ENCODE results near the gene STX10. TPM values are rescaled to one million over a fixed set of nuclear protein-coding genes. Genes with fewer than 3 reads are reported as not detected.
A peak's percentile ranks its signal among the peaks of the same experiment; 100 is the strongest.

Gene STX10
- total RNA-seq, 2 donors from 2014 or later, result 33.5 TPM

DNA sequence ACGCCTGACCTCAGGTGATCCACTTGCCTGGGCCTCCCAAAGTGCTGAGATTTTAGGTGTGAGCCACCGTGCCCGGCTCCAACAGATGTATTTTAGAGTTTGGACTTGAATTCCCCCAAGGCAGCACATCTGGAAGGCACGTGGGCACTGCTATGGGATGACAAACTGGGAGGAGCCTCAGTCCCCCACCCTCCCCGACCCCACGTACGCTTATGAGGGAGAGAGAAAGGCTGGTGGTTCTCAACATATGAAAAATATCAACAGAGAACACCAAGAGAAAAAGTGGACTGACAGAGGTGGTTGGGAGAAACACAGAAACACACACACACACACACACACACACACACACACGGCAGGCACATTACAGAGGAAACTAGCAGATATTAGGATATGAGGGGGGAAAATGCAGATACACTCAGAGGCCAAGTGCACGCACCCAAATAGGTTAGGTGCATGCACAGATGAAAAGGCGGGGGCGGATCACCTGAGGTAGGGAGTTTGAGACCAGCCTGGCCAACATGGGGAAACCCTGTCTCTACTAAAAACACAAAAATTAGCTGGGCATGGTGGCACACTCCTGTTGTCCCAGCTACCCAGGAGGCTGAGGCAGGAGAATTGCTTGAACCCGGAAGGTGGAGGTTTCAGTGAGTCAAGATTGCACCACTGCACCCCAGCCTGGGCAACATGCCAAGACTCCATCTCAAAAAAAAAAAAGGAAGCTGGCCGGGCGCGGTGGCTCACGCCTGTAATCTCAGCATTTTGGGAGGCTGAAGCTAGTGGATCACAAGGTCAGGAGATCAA lies 3.2 kb downstream of the STX10 start:
- ATAC-seq (no peak), DNase-seq (no peak)
- H3K9me3 ChIP-seq (ENCODE audit: control insufficient read depth, low read length, poor library complexity, severe bottlenecking), result no peaks in the 10 kb centered on the region
- H3K36me3 Mint-ChIP-seq (ENCODE audit: low read depth), result no peaks in the 10 kb centered on the region
- H3K4me1 Mint-ChIP-seq, result peaks cover 26% of the 10 kb centered on the region
- H3K27me3 Mint-ChIP-seq, result no peaks in the 10 kb centered on the region
- H3K27ac Mint-ChIP-seq, result no peak overlapping the region
- no peak overlapping the region for H3K4me3 Mint-ChIP-seq

DNA sequence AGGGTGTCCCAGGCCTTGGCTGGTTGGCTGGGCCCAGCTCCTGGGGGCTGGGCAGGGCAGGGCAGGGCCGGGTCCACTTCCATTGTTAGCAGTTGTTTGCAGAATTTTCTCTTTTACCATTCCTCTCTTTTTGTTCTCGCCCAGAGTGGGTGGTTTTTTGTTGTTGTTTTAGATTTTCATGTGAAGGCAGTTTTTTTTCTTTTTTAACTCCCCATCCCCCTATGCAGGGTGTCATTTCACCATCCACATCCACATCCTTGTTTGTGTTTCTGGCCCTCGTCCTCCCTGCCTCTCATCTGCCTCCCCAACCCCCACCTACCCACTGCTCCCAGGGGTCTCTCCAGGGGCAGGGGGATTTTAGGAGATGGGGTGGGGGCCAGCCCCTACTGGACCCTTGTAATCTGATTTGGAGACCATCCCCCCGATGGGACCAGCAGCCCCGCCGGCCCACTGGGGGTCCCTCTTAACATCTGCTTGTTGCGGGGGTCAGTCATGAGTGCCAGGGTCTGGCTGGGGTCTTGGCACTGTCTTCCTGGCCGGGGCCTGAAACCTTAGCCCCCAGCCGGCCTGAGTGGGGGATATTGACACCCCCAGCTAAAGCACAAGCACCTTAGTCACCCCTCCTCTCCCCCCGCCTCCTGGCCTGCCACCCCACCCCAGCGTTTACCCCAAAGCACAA lies 10.4 kb downstream of the STX10 start:
- peaks cover 2% of the 10 kb centered on the region for H3K36me3 Mint-ChIP-seq (ENCODE audit: low read depth)
- peaks cover 4% of the 10 kb centered on the region for H3K4me1 Mint-ChIP-seq
- DNase-seq, result no peak
- H3K4me3 Mint-ChIP-seq, result no peak overlapping the region
- H3K27ac Mint-ChIP-seq, result no peak overlapping the region
- no peaks in the 10 kb centered on the region for H3K27me3 Mint-ChIP-seq
- H3K9me3 ChIP-seq (ENCODE audit: control insufficient read depth, low read length, poor library complexity, severe bottlenecking), result no peaks in the 10 kb centered on the region
- ATAC-seq, result no peak

DNA sequence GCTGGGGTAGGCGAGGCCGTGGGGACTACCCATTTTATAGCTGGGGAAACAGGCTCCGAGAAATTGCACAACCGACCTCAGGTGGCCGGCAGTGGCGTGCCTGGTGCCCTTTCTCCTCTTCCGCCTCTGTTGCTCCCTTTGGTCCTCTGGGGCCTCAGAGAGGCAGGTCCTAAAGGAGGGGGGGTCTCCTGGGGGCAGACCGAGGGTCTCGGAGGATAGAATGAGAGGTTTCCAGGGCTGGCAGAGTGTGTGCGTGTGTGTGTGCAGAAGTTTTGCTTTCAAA lies 11.3 kb downstream of the STX10 start:
- Mint-ChIP-seq H3K4me1 (peaks cover 6% of the 10 kb centered on the region), H3K36me3 (ENCODE audit: low read depth) (peaks cover 2% of the 10 kb centered on the region), H3K27me3 (no peaks in the 10 kb centered on the region), H3K27ac (no peak overlapping the region), H3K4me3 (no peak overlapping the region)
- DNase-seq (no peak), ATAC-seq (no peak)
- H3K9me3 ChIP-seq (ENCODE audit: control insufficient read depth, low read length, poor library complexity, severe bottlenecking), result no peaks in the 10 kb centered on the region

DNA sequence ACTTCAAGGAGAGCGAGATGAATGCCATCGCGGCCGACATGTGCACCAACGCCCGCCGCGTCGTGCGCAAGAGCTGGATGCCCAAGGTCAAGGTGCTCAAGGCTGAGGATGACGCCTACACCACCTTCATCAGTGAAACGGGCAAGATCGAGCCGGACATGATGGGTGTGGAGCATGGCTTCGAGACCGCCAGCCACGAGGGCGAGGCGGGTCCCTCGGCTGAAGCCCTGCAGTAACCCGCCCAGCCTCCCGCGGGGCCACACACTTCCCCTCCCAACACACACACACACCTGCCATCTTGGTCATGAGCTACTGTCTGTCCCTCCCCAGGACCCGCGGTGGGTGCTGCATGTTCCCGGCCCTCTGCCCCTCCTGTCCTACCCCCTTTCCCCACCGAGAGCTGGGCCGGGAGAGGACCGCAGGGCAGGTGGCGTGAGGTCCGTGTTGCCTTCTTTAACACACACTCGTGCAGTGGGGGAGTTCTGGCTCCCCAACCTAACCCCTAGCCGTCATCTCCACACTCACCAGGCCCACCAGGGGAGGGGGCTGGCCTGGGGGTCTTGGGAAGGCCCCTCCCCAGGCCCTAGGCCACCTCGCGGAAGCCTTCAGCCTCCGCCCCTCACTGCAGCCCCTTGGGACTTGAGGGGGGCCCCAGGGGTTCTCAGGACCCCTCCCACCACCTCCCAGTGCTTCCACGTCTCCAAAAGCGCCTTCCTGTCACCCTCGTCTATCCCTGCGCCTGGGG lies 11.8 kb downstream of the STX10 start:
- Mint-ChIP-seq H3K4me1 (peaks cover 8% of the 10 kb centered on the region), H3K36me3 (ENCODE audit: low read depth) (peaks cover 2% of the 10 kb centered on the region), H3K27me3 (no peaks in the 10 kb centered on the region), H3K4me3 (no peak overlapping the region), H3K27ac (no peak overlapping the region)
- DNase-seq (no peak), ATAC-seq (no peak)
- H3K9me3 ChIP-seq (ENCODE audit: control insufficient read depth, low read length, poor library complexity, severe bottlenecking), result no peaks in the 10 kb centered on the region

DNA sequence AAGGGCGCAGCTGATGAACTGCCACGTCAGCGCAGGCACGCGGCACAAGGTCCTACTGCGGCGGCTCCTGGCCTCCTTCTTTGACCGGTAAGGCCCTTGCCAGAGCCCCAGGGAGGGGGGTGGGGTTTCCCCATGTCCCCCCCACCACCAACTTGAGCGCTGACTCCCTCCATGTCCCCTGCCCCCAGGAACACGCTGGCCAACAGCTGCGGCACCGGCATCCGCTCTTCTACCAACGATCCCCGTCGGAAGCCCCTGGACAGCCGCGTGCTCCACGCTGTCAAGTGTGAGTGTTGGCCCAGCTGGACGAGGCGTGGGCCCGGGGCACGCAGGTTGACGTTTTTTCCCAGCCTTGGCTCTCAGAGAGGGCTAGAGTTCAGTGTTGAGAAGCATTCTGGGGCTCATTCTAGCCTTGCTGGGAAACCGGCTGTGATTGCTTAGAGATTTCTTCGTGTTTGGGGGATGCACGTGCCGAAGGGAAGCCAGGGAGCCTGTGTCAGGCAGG lies 12.8 kb downstream of the STX10 start:
- H3K27me3 Mint-ChIP-seq, result no peaks in the 10 kb centered on the region
- no peak overlapping the region for H3K27ac Mint-ChIP-seq
- H3K4me3 Mint-ChIP-seq, result no peak overlapping the region
- H3K36me3 Mint-ChIP-seq (ENCODE audit: low read depth), result peaks cover 2% of the 10 kb centered on the region
- ATAC-seq (no peak), DNase-seq (no peak)
- peaks cover 18% of the 10 kb centered on the region for H3K4me1 Mint-ChIP-seq
- no peaks in the 10 kb centered on the region for H3K9me3 ChIP-seq (ENCODE audit: control insufficient read depth, low read length, poor library complexity, severe bottlenecking)

DNA sequence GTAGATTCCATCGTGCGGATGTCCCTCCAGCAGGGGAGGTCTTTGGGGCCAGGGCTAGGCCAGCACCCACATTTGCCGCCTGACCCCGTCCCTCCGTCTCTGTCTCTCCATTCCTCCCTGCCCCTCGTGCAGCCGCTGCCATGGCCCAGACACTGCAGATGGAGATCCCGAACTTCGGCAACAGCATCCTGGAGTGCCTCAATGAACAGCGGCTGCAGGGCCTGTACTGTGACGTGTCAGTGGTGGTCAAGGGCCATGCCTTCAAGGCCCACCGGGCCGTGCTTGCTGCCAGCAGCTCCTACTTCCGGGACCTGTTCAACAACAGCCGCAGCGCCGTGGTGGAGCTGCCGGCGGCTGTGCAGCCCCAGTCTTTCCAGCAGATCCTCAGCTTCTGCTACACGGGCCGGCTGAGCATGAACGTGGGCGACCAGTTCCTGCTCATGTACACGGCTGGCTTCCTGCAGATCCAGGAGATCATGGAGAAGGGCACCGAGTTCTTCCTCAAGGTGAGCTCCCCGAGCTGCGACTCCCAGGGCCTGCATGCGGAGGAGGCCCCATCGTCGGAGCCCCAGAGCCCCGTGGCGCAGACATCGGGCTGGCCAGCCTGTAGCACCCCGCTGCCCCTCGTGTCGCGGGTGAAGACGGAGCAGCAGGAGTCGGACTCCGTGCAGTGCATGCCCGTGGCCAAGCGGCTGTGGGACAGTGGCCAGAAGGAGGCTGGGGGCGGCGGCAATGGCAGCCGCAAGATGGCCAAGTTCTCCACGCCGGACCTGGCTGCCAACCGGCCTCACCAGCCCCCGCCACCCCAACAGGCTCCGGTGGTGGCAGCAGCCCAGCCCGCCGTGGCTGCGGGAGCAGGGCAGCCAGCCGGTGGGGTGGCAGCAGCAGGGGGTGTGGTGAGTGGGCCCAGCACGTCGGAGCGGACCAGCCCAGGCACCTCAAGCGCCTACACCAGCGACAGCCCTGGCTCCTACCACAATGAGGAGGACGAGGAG lies 14.8 kb downstream of the STX10 start:
- ATAC-seq (no peak), DNase-seq (no peak)
- no peaks in the 10 kb centered on the region for H3K27me3 Mint-ChIP-seq
- no peaks in the 10 kb centered on the region for H3K9me3 ChIP-seq (ENCODE audit: control insufficient read depth, low read length, poor library complexity, severe bottlenecking)
- H3K36me3 Mint-ChIP-seq (ENCODE audit: low read depth), result peaks cover 2% of the 10 kb centered on the region
- peaks cover 25% of the 10 kb centered on the region for H3K4me1 Mint-ChIP-seq
- no peak overlapping the region for H3K4me3 Mint-ChIP-seq
- no peak overlapping the region for H3K27ac Mint-ChIP-seq

DNA sequence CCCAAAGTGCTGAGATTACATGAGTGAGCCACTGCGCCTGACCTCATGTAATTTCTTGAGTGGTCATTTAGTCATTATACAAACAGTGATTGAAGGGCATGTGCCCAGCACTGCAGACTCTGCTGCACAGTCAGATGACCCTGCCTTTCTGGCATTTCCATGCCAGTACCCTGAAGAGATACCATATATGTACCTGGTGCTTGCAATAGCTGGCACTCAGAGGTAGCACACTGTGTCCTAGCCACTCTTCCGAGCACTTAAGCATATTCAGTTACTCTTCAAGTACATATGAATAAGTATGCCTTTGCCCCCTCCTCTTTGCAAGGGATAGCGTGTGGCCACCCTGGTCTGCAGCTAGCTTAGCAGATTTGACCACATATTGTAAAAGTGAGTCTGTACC lies 15.5 kb downstream of the STX10 start:
- Mint-ChIP-seq H3K4me1 (peaks cover 24% of the 10 kb centered on the region), H3K27ac (no peak overlapping the region), H3K4me3 (no peak overlapping the region), H3K27me3 (no peaks in the 10 kb centered on the region), H3K36me3 (ENCODE audit: low read depth) (peaks cover 2% of the 10 kb centered on the region)
- H3K9me3 ChIP-seq (ENCODE audit: control insufficient read depth, low read length, poor library complexity, severe bottlenecking), result no peaks in the 10 kb centered on the region
- ATAC-seq (no peak), DNase-seq (no peak)

DNA sequence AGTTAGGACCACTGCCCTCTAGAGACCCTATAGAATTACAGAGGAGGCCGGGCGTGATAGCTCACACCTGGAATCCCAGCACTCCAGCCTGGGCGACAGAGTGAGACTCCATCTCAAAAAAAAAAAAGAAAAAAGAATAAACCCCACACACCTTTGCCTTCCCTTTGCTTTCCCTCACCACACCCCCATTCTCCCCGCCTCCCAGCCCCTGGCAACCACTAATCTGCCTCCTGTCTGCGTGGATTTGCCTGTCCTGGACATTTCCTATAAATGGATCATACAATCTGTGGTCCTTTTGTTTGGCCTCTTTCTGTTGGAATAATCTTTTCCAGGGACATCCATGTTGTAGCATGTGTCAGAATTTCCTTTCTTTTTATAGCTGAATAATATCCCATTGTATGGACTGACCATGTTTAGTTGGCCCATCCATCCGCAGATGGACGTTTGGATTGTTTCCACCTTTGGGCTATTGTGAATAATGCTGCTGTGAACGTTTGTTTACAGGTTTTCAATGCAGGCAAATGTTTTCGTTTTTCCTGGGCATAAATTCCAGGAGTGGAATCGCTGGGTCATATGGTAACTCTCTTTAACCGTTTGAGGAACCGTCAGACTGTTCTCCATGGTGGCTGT lies 16.8 kb downstream of the STX10 start:
- Mint-ChIP-seq H3K4me1 (peaks cover 25% of the 10 kb centered on the region), H3K4me3 (no peak overlapping the region), H3K36me3 (ENCODE audit: low read depth) (peaks cover under 1% of the 10 kb centered on the region), H3K27ac (peak overlapping the region; percentile 91), H3K27me3 (no peaks in the 10 kb centered on the region)
- no peak for ATAC-seq
- no peak for DNase-seq
- H3K9me3 ChIP-seq (ENCODE audit: control insufficient read depth, low read length, poor library complexity, severe bottlenecking), result no peaks in the 10 kb centered on the region

DNA sequence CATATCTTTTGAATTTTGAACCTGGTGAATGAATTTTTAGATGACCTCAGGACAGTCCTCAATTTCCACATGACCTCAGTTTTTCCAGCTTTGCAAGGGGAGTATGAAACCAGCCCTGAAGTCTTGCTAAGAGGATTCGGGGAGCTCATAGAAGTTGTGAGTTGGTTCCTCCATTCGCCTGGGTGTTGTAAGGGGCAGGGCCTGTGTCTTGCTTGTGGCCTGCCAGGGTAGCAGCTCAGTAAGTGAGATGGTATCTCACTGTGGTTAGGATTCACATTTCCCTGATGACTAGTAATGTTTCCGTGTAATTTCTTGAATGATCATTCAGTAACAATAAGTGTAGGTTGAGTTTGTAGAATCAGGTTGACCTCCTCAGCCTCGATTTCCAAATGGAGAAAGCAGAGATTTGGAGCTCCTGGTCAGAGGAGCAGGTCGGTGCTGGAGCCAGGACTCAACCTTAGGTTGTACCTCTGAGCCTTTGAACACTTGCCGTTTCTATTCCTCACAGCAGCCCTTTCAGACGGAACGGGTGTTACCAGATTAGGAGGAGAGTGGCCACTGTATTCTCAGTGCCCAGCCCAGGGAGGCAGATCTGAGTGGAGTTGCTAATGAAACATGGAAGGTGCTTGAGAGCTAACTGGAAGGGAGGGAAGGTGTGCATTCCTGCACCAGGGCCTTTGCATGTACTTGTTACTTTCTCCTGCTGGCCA lies 17.5 kb downstream of the STX10 start:
- Mint-ChIP-seq H3K4me3 (peak overlapping the region; percentile 83), H3K36me3 (ENCODE audit: low read depth) (no peaks in the 10 kb centered on the region), H3K4me1 (peaks cover 29% of the 10 kb centered on the region), H3K27me3 (no peaks in the 10 kb centered on the region), H3K27ac (peak overlapping the region; percentile 91)
- no peaks in the 10 kb centered on the region for H3K9me3 ChIP-seq (ENCODE audit: control insufficient read depth, low read length, poor library complexity, severe bottlenecking)
- peak in 1 of 3 donors; percentile 32 for DNase-seq
- ATAC-seq, result peak; percentile 99

DNA sequence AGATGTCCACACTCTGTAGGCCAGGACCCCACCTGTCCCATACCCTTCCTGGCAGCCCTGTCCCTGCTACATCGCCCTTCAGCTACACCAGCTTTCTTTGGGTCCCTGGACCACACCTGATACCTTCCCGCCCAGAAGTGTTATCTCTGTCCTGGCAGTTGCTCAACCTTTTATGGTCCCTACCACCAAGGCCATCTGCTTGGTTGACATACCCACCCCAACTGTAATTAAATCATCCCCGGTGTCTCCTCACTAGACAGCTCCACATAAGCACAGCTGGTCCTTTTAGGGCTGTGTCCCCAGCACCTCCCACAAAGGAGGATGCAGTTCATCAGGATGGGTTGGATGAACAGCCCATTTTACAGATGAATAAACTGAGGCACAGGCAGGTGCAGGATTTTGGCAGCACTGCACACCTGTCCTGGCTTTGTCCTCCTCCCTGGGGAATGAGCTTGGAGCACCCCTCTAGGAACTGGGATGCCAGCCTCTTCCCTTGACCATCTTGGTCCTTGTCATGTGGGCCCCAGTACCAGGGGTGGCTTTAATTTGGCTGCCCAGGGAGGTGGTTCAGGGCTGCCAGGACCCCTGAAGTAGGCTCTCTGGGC lies 19.2 kb downstream of the STX10 start:
- Mint-ChIP-seq H3K4me1 (peaks cover 30% of the 10 kb centered on the region), H3K4me3 (no peak overlapping the region), H3K27ac (peak overlapping the region; percentile 66), H3K36me3 (ENCODE audit: low read depth) (no peaks in the 10 kb centered on the region), H3K27me3 (no peaks in the 10 kb centered on the region)
- ATAC-seq (no peak), DNase-seq (no peak)
- H3K9me3 ChIP-seq (ENCODE audit: control insufficient read depth, low read length, poor library complexity, severe bottlenecking), result no peaks in the 10 kb centered on the region

DNA sequence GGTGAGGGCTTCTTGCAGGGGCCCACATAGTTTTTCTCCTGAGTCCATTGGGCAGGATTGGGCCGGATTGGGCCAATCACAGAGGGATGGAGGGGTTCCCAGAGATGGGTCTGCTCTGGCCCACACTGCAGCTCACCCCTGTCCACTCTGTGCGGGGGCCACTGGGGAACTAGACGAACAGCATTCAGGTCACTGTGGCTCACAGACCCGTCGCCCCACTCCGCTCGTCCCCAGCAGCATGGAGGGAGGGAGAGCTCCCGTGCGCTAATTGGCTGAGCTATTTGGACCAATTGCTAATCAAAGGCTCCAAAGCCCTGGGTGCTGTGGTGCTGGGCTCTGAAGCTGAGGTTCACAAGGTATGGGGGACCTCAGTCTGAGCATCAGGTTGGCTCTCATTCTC lies 20.8 kb downstream of the STX10 start:
- H3K9me3 ChIP-seq (ENCODE audit: control insufficient read depth, low read length, poor library complexity, severe bottlenecking), result no peaks in the 10 kb centered on the region
- no peak overlapping the region for H3K27ac Mint-ChIP-seq
- H3K4me3 Mint-ChIP-seq, result no peak overlapping the region
- ATAC-seq, result no peak
- no peaks in the 10 kb centered on the region for H3K27me3 Mint-ChIP-seq
- H3K4me1 Mint-ChIP-seq, result peaks cover 30% of the 10 kb centered on the region
- H3K36me3 Mint-ChIP-seq (ENCODE audit: low read depth), result no peaks in the 10 kb centered on the region
- DNase-seq, result no peak

All from T-helper 17 cell (primary cell).